ENCODE data around the gene EDEM1. TPM values are rescaled to one million over a fixed set of nuclear protein-coding genes. Genes with fewer than 3 reads are reported as not detected.
A peak's percentile ranks its signal among the peaks of the same experiment; 100 is the strongest.

Gene EDEM1
- total RNA-seq (2022) (42.6 and 51.3 TPM in 2 replicates), Bru-seq, nascent RNA (percentile 94 among the genes with signal in this experiment), BruChase-seq, experiment 1, labeled RNA remaining after a 2-hour chase (percentile 96 among the genes with signal in this experiment), BruChase-seq, experiment 2, labeled RNA remaining after a 6-hour chase (percentile 95 among the genes with signal in this experiment)
- long read RNA-seq, full-length matches to known transcripts = 26 of 46 reads
- long read RNA-seq, partial matches to known transcripts = 12 of 46 reads
- long read RNA-seq, other reads (novel, unspliced or antisense) = 8 of 46 reads

GRCh38 chr3:5187156-5187919 lies at the start of gene EDEM1:
Gene EDEM1, plus strand, starts transcription at chr3:5187707. Its CDS starts 99 bp downstream, at chr3:5187806.
- peaks cover 12% of the 10 kb centered on the region for H3K4me1 Mint-ChIP-seq (ENCODE audit: low read depth, unreplicated experiment)
- H3K36me3 Mint-ChIP-seq (ENCODE audit: insufficient read depth, unreplicated experiment) = peaks cover 41% of the 10 kb centered on the region
- no peaks in the 10 kb centered on the region for H3K27me3 Mint-ChIP-seq (ENCODE audit: insufficient read depth, unreplicated experiment)
- no peaks in the 10 kb centered on the region for H3K9me3 ChIP-seq
- no peaks in the 10 kb centered on the region for H3K9me3 Mint-ChIP-seq (ENCODE audit: unreplicated experiment)
- peaks cover 16% of the 10 kb centered on the region; the same call in 1 of the 2 replicates for H3K4me1 ChIP-seq
- DNase-seq = peak; percentile 93 to 97
- no peak for TF ChIP-seq CTCF (IDR thresholded peaks at IDR 0.05; ENCODE audit: insufficient read depth in 1 of 2, low read depth in 1 of 2, low read length in 1 of 2, severe bottlenecking in 1 of 2, unreplicated experiment in 1 of 2)
- H3K27me3 ChIP-seq (replicated peaks; ENCODE audit: control insufficient read depth, insufficient read depth, low read length) = no peaks in the 10 kb centered on the region
- ChIA-PET POLR2A (interaction anchor here (0.6 kb wide), 1 partner anchor 147 kb away, joined by 3 read pairs; no protein-coding TSS in a partner anchor), CTCF (no interaction called here)
- intact Hi-C loops (cut with micrococcal nuclease; ENCODE audit: unreplicated experiment) = loop anchor here (1.0 to 5.0 kb wide), 4 partner anchors 49 to 445 kb away; partner anchors contain the start of genes ARL8B and BHLHE40
- peak within 1 kb of the TSS; percentile 94 for H3K4me3 ChIP-seq (ENCODE audit: low read depth, low read length)
- peak within 1 kb of the TSS; percentile 77 for H3K4me3 Mint-ChIP-seq (ENCODE audit: unreplicated experiment)
- H3K36me3 ChIP-seq (ENCODE audit: control insufficient read depth, insufficient read depth, low read length) = no peaks in the 10 kb centered on the region; the same call in 1 of the 2 replicates
- peak within 1 kb of the TSS; percentile 95 for H3K27ac Mint-ChIP-seq (ENCODE audit: unreplicated experiment)
- BruUV-seq (replicated peaks) = no TSS peak

GRCh38 chr3:5138214-5138981 lies 49.1 kb upstream of the EDEM1 start:
- peak overlapping the region; percentile 27 for H3K4me3 Mint-ChIP-seq (ENCODE audit: unreplicated experiment)
- Histone ChIP-seq H3K4me3 (ENCODE audit: low read depth, low read length) (no peak overlapping the region), H3K36me3 (ENCODE audit: control insufficient read depth, insufficient read depth, low read length) (no peaks in the 10 kb centered on the region), H3K27me3 (replicated peaks; ENCODE audit: control insufficient read depth, insufficient read depth, low read length) (no peaks in the 10 kb centered on the region), H3K9me3 (no peaks in the 10 kb centered on the region), H3K4me1 (peaks cover 21% of the 10 kb centered on the region)
- no peaks in the 10 kb centered on the region for H3K9me3 Mint-ChIP-seq (ENCODE audit: unreplicated experiment)
- H3K4me1 Mint-ChIP-seq (ENCODE audit: low read depth, unreplicated experiment) = peaks cover 13% of the 10 kb centered on the region
- peak; percentile 43 to 51 for DNase-seq
- no TSS peak for BruUV-seq (replicated peaks)
- H3K36me3 Mint-ChIP-seq (ENCODE audit: insufficient read depth, unreplicated experiment) = peaks cover 17% of the 10 kb centered on the region
- ChIA-PET POLR2A (interaction anchor here (1.2 kb wide), 1 partner anchor 15 kb away, joined by 5 read pairs; no protein-coding TSS in a partner anchor), CTCF (interaction anchor here (1.1 to 1.3 kb wide), 2 partner anchors 15 to 54 kb away, joined by 3 to 5 read pairs; no protein-coding TSS in a partner anchor)
- intact Hi-C loops (cut with micrococcal nuclease; ENCODE audit: unreplicated experiment) = loop anchor here (1.0 to 5.0 kb wide), 3 partner anchors 16 to 164 kb away; partner anchors contain the start of genes ARL8B and EDEM1
- no peak for TF ChIP-seq CTCF (IDR thresholded peaks at IDR 0.05; ENCODE audit: insufficient read depth in 1 of 2, low read depth in 1 of 2, low read length in 1 of 2, severe bottlenecking in 1 of 2, unreplicated experiment in 1 of 2)
- H3K27ac Mint-ChIP-seq (ENCODE audit: unreplicated experiment) = peak overlapping the region; percentile 73
- no peaks in the 10 kb centered on the region for H3K27me3 Mint-ChIP-seq (ENCODE audit: insufficient read depth, unreplicated experiment)

GRCh38 chr3:5140230-5140621 lies 47.3 kb upstream of the EDEM1 start:
- no peak overlapping the region for H3K4me3 ChIP-seq (ENCODE audit: low read depth, low read length)
- H3K36me3 Mint-ChIP-seq (ENCODE audit: insufficient read depth, unreplicated experiment) = peaks cover 17% of the 10 kb centered on the region
- no peak for DNase-seq
- ChIA-PET CTCF (no interaction called here), POLR2A (no interaction called here)
- H3K9me3 ChIP-seq = no peaks in the 10 kb centered on the region
- no peaks in the 10 kb centered on the region for H3K36me3 ChIP-seq (ENCODE audit: control insufficient read depth, insufficient read depth, low read length)
- no peak overlapping the region for H3K4me3 Mint-ChIP-seq (ENCODE audit: unreplicated experiment)
- intact Hi-C loops (cut with micrococcal nuclease; ENCODE audit: unreplicated experiment) = no loop called here
- H3K27ac Mint-ChIP-seq (ENCODE audit: unreplicated experiment) = no peak overlapping the region
- no peaks in the 10 kb centered on the region for H3K9me3 Mint-ChIP-seq (ENCODE audit: unreplicated experiment)
- BruUV-seq (replicated peaks) = no TSS peak
- H3K4me1 ChIP-seq = peaks cover 35% of the 10 kb centered on the region
- peaks cover 29% of the 10 kb centered on the region for H3K4me1 Mint-ChIP-seq (ENCODE audit: low read depth, unreplicated experiment)
- no peaks in the 10 kb centered on the region for H3K27me3 ChIP-seq (replicated peaks; ENCODE audit: control insufficient read depth, insufficient read depth, low read length)
- TF ChIP-seq CTCF (IDR thresholded peaks at IDR 0.05; ENCODE audit: insufficient read depth in 1 of 2, low read depth in 1 of 2, low read length in 1 of 2, severe bottlenecking in 1 of 2, unreplicated experiment in 1 of 2) = no peak
- no peaks in the 10 kb centered on the region for H3K27me3 Mint-ChIP-seq (ENCODE audit: insufficient read depth, unreplicated experiment)

All from Caco-2 (cell line).